ENCODE results near the gene FBXW10.
"Not testable (repeated sequence)": the region's sequence is repeated elsewhere in the genome, so short reads cannot be mapped to it uniquely, and the experiment has no call there.

DNA sequence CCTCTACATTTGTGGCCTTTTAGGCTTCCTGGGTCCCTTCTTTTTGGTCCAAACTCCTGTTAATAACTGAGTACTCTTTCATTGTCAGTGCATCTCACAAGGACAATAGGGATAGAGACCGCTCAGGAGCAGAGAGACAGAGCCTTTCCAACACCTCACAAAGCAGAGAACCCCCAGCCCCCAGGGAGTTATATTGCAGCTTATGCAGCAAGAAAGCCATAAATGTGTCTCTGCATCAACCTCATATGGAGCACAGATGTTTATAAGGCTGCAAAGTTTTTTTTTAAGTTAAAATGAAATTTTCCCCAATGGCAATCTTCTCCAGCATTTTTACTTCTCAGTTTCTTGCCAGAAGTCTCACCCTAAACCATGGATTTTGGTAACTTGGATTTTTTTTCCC is 6.4 kb downstream of the FBXW10 start:
- TF ChIP-seq, protein P1, sequence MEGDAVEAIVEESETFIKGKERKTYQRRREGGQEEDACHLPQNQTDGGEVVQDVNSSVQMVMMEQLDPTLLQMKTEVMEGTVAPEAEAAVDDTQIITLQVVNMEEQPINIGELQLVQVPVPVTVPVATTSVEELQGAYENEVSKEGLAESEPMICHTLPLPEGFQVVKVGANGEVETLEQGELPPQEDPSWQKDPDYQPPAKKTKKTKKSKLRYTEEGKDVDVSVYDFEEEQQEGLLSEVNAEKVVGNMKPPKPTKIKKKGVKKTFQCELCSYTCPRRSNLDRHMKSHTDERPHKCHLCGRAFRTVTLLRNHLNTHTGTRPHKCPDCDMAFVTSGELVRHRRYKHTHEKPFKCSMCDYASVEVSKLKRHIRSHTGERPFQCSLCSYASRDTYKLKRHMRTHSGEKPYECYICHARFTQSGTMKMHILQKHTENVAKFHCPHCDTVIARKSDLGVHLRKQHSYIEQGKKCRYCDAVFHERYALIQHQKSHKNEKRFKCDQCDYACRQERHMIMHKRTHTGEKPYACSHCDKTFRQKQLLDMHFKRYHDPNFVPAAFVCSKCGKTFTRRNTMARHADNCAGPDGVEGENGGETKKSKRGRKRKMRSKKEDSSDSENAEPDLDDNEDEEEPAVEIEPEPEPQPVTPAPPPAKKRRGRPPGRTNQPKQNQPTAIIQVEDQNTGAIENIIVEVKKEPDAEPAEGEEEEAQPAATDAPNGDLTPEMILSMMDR (IDR thresholded peaks at IDR 0.05): not testable (repeated sequence)
- not testable (repeated sequence) for TF ChIP-seq POLR2A (IDR thresholded peaks at IDR 0.05)

Data from heart left ventricle (tissue), 13 donors.